Osteocyte (in vitro differentiated cells): ENCODE results near the gene NRN1. TPM values are rescaled to one million over a fixed set of nuclear protein-coding genes. Genes with fewer than 3 reads are reported as not detected.

Experiments
- DNase-seq: peaks from one replicate; pipeline ENCODE4 v3.0.0; 2021; ENCODE audit warnings: mixed read lengths; ENCODE audit not compliant: unreplicated experiment; ENCODE audit errors: extremely low spot score
- H3K27ac Mint-ChIP-seq: one replicate; pipeline ENCODE4 v1.8.0; 2021; ENCODE audit warnings: mild to moderate bottlenecking, mixed read lengths; ENCODE audit not compliant: unreplicated experiment
- H3K27me3 Mint-ChIP-seq: one replicate; pipeline ENCODE4 v1.8.0; 2021; ENCODE audit warnings: mixed read lengths; ENCODE audit not compliant: unreplicated experiment
- H3K36me3 Mint-ChIP-seq: one replicate; pipeline ENCODE4 v1.8.0; 2021; ENCODE audit warnings: mixed read lengths; ENCODE audit not compliant: unreplicated experiment
- H3K4me1 Mint-ChIP-seq: one replicate; pipeline ENCODE4 v1.8.0; 2021; ENCODE audit warnings: mixed read lengths; ENCODE audit not compliant: unreplicated experiment
- H3K4me3 Mint-ChIP-seq: one replicate; pipeline ENCODE4 v1.8.0; 2021; ENCODE audit warnings: mild to moderate bottlenecking, moderate library complexity, mixed read lengths; ENCODE audit not compliant: unreplicated experiment
- H3K9me3 Mint-ChIP-seq: one replicate; pipeline ENCODE4 v1.8.0; 2021; ENCODE audit warnings: mixed read lengths; ENCODE audit not compliant: unreplicated experiment
- CTCF ChIP-seq: fragments of 200-600 bp; sonication (generic); IDR thresholded peaks from 2 replicates; pipeline ENCODE4 v1.5.0; 2021; ENCODE audit warnings: antibody characterized with exemption, mild to moderate bottlenecking, moderate library complexity
- total RNA-seq: library from RNA; stranded (reverse); gene quantifications from 2 replicates; pipeline ENCODE4 v1.2.1, GENCODE V29; 2021

Gene NRN1
- total RNA-seq, 1 donor from 2014 or later: not detected

DNA sequence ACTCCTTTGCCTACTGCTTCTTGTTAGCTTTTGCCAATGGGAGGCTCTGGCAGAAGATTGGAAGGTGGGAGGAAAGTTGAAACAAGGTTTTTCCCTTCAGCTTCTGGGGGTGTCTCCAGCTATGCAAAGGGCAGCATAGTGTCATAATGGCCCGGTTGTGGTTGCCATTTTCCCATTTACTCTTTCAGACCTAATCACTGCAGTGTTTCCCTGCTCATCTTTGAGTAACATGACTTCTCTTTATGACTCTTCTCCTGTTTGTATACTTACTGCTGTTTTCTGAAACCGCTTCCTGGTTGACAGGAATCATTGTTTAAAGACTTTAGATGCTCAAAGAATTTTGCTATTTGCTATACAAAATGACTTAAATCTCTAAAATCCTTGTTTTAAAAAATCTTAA, 19.9 kb downstream of the NRN1 start:
- no peaks in the 10 kb centered on the region for H3K4me1 Mint-ChIP-seq
- H3K27ac Mint-ChIP-seq: no peak overlapping the region
- TF ChIP-seq CTCF: no peak
- no peak overlapping the region for H3K4me3 Mint-ChIP-seq
- no peak for DNase-seq
- peaks cover 47% of the 10 kb centered on the region for H3K27me3 Mint-ChIP-seq
- no peaks in the 10 kb centered on the region for H3K36me3 Mint-ChIP-seq
- H3K9me3 Mint-ChIP-seq: no peaks in the 10 kb centered on the region

DNA sequence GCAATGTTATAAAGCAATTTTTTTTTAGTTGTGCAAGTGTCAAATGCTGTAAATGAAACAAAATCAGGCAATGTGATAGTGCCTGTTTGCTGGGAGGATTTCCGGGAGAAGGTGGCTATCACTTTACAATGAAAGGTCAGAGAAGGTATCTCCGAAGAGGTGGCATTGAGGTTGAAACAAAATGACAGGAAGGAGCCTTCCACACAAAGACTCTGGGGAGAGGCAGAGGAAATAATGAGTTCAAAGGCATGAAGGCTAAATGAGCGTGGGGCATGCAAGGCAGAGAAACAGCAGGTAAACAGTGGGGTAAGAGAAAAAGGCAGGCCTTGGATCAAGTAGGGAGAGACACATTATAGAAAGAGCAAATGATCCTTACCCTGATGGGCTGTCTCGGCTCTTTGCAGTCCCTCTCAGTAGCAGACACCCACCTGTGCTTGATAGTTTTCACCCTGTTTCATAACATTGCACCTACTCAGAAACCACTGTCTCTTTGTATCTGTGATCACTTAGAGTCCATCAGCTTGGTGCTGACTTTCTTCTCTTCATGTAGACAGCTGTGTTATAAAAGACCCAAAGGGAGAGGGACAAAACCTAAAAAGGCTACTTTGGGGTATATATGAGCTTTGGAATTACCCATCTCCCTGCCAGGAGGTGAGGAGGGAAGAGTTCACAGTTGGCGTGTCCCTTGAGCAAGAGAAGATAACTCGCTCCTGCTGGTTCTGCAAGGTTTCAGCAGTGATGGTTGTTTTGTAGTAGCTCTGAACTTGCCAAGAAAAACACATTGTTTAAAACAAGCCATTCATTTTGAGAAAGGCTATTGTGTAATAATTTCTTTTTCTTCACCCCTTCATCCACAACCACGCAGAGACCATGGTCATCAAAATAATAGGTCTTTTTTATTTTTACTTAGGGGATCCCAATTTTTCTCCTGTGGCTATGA, 22.3 kb downstream of the NRN1 start:
- Mint-ChIP-seq H3K27ac (no peak overlapping the region), H3K36me3 (no peaks in the 10 kb centered on the region), H3K4me3 (no peak overlapping the region), H3K4me1 (no peaks in the 10 kb centered on the region), H3K27me3 (peaks cover 40% of the 10 kb centered on the region), H3K9me3 (no peaks in the 10 kb centered on the region)
- no peak for TF ChIP-seq CTCF
- no peak for DNase-seq

GRCh38 chr6:5981126-5982026, 25.3 kb downstream of the NRN1 start:
- no peak overlapping the region for H3K4me3 Mint-ChIP-seq
- H3K27ac Mint-ChIP-seq: no peak overlapping the region
- peaks cover 25% of the 10 kb centered on the region for H3K27me3 Mint-ChIP-seq
- H3K36me3 Mint-ChIP-seq: no peaks in the 10 kb centered on the region
- no peak for DNase-seq
- H3K4me1 Mint-ChIP-seq: no peaks in the 10 kb centered on the region
- TF ChIP-seq CTCF: no peak
- H3K9me3 Mint-ChIP-seq: no peaks in the 10 kb centered on the region

GRCh38 chr6:5979650-5980420, 26.9 kb downstream of the NRN1 start:
- H3K27ac Mint-ChIP-seq: no peak overlapping the region
- H3K27me3 Mint-ChIP-seq: peaks cover 21% of the 10 kb centered on the region
- H3K4me1 Mint-ChIP-seq: no peaks in the 10 kb centered on the region
- no peak overlapping the region for H3K4me3 Mint-ChIP-seq
- no peaks in the 10 kb centered on the region for H3K9me3 Mint-ChIP-seq
- no peaks in the 10 kb centered on the region for H3K36me3 Mint-ChIP-seq
- no peak for DNase-seq
- no peak for TF ChIP-seq CTCF
